OCI-M2 (cell line): ENCODE results near the gene GET4.
"Not testable (repeated sequence)": the region's sequence is repeated elsewhere in the genome, so short reads cannot be mapped to it uniquely, and the experiment has no call there.

Experiments used
- DNase-seq: peaks from one replicate; lab custom pipeline; 2025; ENCODE audit not compliant: unreplicated experiment; lab: John Stamatoyannopoulos, UW

Gene GET4

GRCh38 chr7:898460-898854, 22.1 kb downstream of the GET4 start:
- no peak for DNase-seq

GRCh38 chr7:898855-899681, 22.7 kb downstream of the GET4 start:
- no peak for DNase-seq

GRCh38 chr7:899806-900205, 23.5 kb downstream of the GET4 start:
- DNase-seq = no peak

DNA sequence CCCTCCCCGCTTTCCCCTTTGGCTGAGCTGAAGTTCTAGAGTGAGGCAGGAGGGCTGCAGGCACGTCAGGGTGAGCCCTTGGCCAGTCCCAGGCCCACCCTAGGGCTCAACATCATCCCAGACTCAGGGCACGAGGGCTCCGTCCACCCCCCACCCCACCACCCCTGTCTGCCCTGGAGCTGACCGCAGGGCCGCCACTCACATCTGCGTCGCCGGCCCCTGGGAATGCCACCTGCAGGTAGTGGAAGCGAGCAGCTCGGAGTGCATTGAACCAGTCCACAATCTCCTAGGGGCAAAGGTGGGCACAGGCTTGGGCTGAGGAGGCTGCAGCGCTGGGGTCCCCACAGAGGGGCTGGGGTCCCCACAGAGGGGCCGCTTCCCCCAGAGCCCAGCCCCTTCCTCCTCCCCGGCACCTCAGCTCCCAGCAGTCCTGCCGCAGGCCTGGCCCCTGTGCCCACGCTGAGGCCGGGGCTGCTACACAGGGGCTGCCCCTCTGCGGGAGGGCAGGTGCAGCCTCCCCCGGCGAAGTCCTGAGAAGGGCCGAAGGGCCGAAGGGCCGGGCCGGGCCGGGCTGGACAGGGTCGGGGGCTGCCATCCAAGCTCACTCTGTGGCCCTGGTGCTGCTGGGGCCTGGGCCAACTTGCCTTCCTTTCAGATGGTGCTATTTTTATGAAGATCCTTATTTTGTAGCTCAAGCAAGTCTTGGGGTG, 24.1 kb downstream of the GET4 start:
- DNase-seq = no peak

DNA sequence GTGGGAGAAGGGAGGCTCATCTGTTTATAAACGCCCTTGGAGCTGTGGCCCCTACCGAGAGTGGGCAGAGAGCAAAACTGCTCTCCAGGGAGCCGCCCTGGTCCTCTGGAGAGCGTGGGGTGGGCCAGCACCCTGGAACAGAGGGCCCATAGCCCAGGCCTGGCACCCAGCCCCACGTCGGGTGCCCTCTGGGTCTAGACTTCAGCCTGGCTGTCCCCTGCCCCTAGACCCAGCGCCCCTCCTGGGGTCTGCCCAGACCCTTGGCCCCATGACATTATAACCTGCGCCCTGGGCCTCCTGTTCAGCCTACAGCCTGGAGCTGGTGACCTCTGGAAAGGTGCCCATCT, 24.7 kb downstream of the GET4 start:
- DNase-seq = no peak

GRCh38 chr7:901388-902154, 25.2 kb downstream of the GET4 start:
- no peak for DNase-seq

- no peak for DNase-seq
Observed at GRCh38 chr7:902996-903395, 26.6 kb downstream of the GET4 start.

- DNase-seq = no peak
Observed at GRCh38 chr7:903921-904755, 27.8 kb downstream of the GET4 start.

- no peak for DNase-seq
Observed at GRCh38 chr7:904847-905246, 28.5 kb downstream of the GET4 start.

- no peak for DNase-seq
Observed at GRCh38 chr7:906776-907157, 30.4 kb downstream of the GET4 start.

DNA sequence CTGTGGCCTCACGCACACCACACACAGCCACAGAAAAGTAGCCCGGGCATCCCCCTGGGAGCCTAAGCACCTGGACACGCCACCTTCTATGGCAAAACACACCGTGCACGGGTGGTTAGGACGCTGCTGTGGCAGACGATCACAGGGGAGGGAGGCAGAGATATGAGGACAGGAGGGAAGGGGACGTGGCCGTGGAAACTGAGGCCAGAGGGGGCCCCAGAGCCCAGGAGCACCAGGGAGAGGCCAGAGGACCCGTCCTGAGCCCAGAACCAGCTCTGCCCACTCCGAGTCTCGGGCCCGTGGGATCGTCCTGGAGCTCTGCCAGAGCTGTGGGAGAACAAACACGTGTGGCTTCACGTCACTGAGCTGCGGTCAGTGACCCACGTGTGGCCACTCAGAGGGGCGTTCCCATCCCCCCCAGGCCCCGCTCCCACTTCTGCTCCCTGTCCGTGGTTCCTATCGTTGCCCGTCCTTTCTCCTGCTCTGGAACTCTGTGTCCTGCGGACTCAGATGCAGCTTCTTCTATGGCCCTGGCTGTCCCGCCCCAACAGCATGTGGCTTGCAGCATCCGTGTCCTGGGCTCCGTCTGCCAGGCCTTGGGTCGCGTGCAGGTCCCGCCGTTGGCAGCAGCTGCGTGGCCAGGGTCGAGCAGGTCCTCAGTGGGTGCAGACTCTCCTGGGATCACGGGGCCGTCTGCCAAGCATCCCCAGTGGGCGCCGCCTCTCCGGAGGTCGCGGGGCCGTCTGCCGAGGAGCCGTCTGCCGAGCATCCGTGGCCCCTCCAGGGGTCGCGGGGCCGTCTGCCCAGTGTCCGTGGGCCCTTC, 31.0 kb downstream of the GET4 start:
- DNase-seq = no peak

DNA sequence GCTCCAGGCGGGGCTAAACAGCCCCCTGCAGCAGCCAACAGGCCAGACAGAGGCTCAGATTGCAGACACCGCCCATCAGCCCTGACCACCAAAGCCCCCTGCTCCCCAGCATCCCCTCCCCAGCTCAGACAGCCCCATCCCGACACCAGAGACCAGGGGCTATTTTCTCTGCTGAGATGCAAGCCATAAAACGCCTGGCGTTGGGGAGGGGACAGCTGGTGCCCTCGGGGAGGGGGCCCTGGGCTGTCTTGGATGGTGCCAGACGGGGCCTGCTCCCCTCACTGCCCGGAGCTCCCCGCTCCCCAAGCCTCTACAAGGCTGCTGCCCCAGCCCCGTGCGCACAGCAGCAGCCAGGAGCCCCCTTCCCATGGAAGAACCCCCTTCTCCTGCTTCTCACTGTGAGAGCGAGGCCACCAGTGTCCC, 31.8 kb downstream of the GET4 start:
- no peak for DNase-seq

DNA sequence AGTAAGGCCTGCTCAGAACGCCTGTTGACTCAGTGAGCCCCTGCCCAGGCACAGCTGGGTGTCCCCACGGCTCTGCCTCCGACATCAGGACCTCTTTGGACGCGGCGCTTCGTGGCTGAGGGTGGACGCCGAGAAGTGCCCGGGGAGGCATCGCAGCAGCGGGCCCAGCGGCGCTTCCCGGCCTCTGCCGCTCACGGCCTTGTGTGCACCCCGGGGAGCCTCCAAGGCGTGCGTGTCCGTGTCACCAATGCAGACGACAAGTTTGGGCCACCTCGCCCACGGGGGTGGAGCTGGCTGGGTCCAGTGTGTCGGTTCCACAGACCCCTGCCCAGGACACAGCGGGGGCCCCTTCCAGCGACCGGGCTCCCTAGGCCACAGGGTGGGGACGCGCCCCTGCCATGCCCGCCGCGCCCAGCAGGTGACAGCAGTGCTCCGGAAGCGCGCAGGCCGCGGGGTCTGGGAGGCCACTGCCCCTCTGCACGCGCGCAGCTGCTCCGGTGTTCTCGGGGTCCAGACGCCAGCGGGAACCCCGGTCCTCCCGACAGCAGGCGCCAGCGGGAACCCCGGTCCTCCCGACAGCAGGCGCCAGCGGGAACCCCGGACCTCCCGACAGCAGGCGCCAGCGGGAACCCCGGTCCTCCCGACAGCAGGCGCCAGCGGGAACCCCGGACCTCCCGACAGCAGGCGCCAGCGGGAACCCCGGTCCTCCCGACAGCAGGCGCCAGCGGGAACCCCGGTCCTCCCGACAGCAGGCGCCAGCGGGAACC, 32.4 kb downstream of the GET4 start:
- not testable (repeated sequence) for DNase-seq

- no peak for DNase-seq
Observed at GRCh38 chr7:909358-910329, 33.3 kb downstream of the GET4 start.

DNA sequence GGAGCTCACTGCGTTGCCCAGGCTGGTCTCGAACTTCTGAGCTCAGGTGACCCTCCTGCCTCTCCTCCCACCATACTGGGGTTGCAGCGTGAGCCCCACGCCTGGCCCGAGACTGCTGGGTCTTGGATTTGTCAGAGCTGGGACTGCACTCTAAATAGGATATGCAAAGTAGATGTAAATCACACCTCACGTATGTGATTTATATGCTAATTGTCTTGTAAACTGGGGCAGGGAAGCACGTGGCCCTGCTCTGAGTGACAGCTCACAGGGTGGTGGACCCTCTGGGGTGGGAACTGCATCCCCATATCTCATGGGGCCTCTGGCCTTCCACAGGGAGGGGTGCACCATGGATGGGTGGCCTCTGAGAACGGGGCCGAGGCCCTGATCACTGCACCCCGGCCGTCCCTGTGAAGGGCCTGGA, 34.1 kb downstream of the GET4 start:
- DNase-seq = no peak

DNA sequence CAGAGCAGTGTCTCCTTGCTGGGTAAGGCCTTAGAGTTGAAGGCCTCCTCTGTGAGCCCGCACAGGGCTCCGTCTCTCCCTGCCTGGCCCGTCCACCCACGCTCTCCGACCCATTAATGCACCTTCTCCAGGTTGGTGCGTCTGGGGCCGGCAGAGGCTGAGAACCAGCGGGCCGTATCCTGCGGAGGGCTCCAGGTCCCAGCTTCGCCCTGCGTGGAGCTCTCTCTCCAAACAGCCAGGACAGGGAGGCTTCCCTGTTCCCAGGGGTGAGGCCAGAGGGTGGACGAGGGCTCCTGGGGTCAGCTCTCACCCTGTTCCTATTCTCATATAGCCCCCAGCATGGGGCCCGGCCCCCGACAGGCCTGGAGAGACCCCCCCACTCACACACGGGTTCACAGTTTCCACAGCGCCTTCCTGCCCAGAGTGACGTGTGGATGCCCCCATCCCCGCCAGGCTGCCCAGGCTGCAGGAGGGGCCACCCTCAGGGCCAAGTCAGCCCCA, 34.6 kb downstream of the GET4 start:
- no peak for DNase-seq

- no peak for DNase-seq
Observed at GRCh38 chr7:911791-912480, 35.6 kb downstream of the GET4 start.
